Fibroblast of peridontal ligament (primary cell): ENCODE data around the gene SLC2A9.
"Not testable (repeated sequence)": the region's sequence is repeated elsewhere in the genome, so short reads cannot be mapped to it uniquely, and the experiment has no call there.

Source experiments
- DNase-seq: peaks from one replicate; pipeline ENCODE4 v3.0.0-alpha.2; 2010; ENCODE audit errors: extremely low read depth

SLC2A9 gene

GRCh38 chr4:9826551-9826950, 194.7 kb downstream of the SLC2A9 start:
- DNase-seq: no peak

- no peak for DNase-seq
Measured at GRCh38 chr4:9825049-9825448, 196.2 kb downstream of the SLC2A9 start.

GRCh38 chr4:9820343-9820742, 201.0 kb downstream of the SLC2A9 start:
- DNase-seq: no peak

- no peak for DNase-seq
Measured at GRCh38 chr4:9816285-9816684, 205.0 kb downstream of the SLC2A9 start.

- DNase-seq: no peak
Measured at GRCh38 chr4:9812501-9813340, 208.6 kb downstream of the SLC2A9 start.

GRCh38 chr4:9811806-9812205, 209.5 kb downstream of the SLC2A9 start:
- no peak for DNase-seq

GRCh38 chr4:9808077-9808476, 213.2 kb downstream of the SLC2A9 start:
- no peak for DNase-seq

GRCh38 chr4:9804918-9805317, 216.4 kb downstream of the SLC2A9 start:
- DNase-seq: no peak

- DNase-seq: no peak
Measured at GRCh38 chr4:9800848-9801247, 220.4 kb downstream of the SLC2A9 start.

- not testable (repeated sequence) for DNase-seq
Measured at GRCh38 chr4:9796641-9797040, 224.7 kb downstream of the SLC2A9 start.

- DNase-seq: no peak
Measured at GRCh38 chr4:9792381-9792780, 228.9 kb downstream of the SLC2A9 start.

GRCh38 chr4:9785891-9786290, 235.4 kb downstream of the SLC2A9 start:
- DNase-seq: not testable (repeated sequence)

- no peak for DNase-seq
Measured at GRCh38 chr4:9782136-9782436, 239.2 kb downstream of the SLC2A9 start.

GRCh38 chr4:9781343-9782135, 239.8 kb downstream of the SLC2A9 start, which contains the start of gene DRD5:
Gene DRD5, plus strand, starts transcription at chr4:9781634. Its CDS starts 396 bp downstream, at chr4:9782030.
- no peak for DNase-seq
